Femur (tissue), 1 donor: ENCODE data around the gene TBC1D3B.
"Not testable (repeated sequence)": the region's sequence is repeated elsewhere in the genome, so short reads cannot be mapped to it uniquely, and the experiment has no call there.

ENCODE experiments used
- DNase-seq: peaks from one replicate; pipeline ENCODE4 v3.0.0-alpha.2; 2017

Gene TBC1D3B

DNA sequence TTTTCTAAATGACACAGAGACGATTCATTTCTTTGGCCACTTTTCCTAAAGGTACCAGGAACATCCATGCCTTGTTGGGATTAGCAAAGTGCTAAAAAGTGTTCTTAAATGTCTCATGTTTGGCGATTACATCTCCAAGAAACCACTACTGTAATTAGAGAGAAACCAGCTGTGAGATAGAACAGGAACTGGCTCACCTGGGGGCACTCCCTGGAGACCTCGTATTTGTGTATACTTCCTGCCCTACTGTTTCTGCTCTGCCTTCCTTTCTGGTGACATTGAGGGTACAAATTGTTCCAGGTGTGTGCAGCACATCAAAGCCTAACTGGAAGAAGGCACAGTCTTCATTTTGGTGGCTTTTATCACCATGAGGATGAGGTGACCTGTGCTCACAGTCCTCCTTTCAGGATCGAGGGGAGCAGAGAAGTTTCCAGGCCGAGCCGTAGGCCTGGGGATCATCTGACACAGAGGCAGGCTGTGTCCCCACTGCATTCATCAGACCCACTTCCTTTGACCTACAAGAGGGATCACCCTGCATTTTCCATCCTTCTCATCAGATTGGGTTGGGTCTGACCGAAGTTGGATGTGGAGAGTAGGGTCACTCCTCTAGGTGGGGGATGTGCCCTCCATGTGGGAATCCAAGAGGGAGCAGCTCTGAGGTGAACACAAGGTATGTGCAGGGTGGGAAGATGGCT is 49.1 kb downstream of the TBC1D3B start:
- no peak for DNase-seq

DNA sequence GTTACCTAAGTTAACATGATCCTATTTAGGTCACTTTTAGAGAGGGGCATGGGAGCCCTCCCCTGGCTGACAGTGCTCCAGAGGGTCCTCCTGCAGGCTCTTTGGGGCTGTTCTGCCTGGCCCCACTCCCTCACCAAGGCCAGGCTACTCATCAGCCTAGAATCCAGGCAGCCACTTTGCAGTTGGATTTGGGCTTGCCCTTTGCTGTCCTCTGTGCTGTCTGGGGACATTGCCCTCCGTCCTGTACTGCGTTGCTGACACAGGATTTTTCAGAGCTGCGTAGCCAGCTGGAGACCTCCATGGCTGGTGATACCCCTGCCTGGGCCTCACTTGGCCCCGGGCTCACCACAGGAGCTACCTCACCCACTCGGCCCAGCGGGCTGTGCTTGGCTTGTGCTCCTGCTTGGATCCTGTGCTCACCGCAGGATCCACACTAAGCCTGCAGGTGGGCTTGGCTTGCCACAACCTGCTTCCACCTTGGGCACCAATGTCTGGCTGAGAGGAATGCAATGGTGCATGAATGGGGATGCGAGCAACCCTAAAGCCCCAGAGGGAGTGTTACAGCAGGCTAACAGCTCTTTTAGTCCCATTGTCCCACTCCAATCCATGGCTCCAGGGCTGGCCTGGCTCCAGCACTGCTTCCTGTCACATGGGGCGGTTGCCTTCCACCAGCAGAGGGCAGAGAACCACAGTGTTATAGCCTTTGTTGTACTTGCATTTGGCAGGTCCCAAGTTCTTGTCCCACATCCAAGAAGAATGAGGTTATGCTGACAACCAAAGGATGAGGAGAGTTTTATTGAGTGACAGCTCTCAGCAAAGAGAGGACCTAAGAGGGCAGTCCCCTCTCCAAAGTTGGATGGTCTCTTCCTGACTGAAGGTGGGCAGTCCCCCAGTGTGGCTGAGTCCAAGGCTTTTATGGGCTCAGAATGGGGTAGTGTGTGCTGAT is 51.3 kb downstream of the TBC1D3B start:
- DNase-seq: no peak

- no peak for DNase-seq
Measured at GRCh38 chr17:36123431-36123830, 53.0 kb downstream of the TBC1D3B start.

DNA sequence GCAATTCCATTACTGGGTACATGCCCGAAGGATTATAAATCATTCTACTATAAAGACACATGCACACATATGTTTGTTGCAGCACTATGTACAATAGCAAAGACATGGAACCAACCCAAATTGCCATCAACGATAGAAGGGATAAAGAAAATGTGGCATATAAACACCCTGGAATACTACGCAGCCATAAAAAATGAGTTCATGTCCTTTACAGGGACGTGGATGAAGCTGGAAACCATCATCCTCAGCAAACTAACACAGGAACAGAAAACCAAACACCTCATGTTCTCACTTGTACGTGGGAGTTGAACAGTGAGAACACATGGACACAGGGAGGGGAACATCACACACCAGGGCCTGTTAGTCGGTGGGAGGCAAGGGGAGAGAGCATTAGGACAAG is 55.3 kb downstream of the TBC1D3B start:
- not testable (repeated sequence) for DNase-seq

DNA sequence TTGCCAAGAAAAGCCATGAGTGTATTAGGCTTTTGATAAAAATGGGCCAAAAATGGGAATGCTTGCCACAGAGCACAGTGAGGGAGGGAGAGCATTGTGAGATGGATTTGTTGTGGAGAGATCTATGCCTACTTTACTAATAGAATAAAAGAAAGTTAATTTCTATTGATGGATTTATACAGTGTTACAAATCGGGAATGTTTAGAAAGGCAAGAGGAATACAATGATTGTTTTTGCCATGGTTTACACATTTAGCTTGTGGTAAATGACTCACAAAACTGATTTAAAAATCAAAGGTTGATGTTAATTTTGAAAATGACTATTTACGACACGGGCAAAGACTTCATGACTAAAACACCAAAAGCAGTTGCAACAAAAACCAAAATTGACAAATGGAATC is 56.2 kb downstream of the TBC1D3B start:
- no peak for DNase-seq

- DNase-seq: no peak
Measured at GRCh38 chr17:36118477-36119353, 57.7 kb downstream of the TBC1D3B start.

- DNase-seq: no peak
Measured at GRCh38 chr17:36117505-36118382, 58.7 kb downstream of the TBC1D3B start.
